ENCODE measurements around the gene SLCO3A1.

The SLCO3A1 gene

GRCh38 chr15:91909111-91909510, 55.6 kb downstream of the SLCO3A1 start:
- no peak overlapping the region for H3K4me3 ChIP-seq (ENCODE audit: low read depth, low read length)

GRCh38 chr15:91909574-91909973, 56.1 kb downstream of the SLCO3A1 start:
- H3K4me3 ChIP-seq (ENCODE audit: low read depth, low read length) = no peak overlapping the region

GRCh38 chr15:91911844-91912243, 58.3 kb downstream of the SLCO3A1 start:
- H3K4me3 ChIP-seq (ENCODE audit: low read depth, low read length) = no peak overlapping the region

GRCh38 chr15:91912336-91912735, 58.8 kb downstream of the SLCO3A1 start:
- no peak overlapping the region for H3K4me3 ChIP-seq (ENCODE audit: low read depth, low read length)

- no peak overlapping the region for H3K4me3 ChIP-seq (ENCODE audit: low read depth, low read length)
Observed at GRCh38 chr15:91913560-91913959, 60.1 kb downstream of the SLCO3A1 start.

- H3K4me3 ChIP-seq (ENCODE audit: low read depth, low read length) = no peak overlapping the region
Observed at GRCh38 chr15:91915576-91915975, 62.1 kb downstream of the SLCO3A1 start.

- no peak overlapping the region for H3K4me3 ChIP-seq (ENCODE audit: low read depth, low read length)
Observed at GRCh38 chr15:91916051-91916450, 62.5 kb downstream of the SLCO3A1 start.

GRCh38 chr15:91917686-91918360, 64.3 kb downstream of the SLCO3A1 start:
- no peak overlapping the region for H3K4me3 ChIP-seq (ENCODE audit: low read depth, low read length)

GRCh38 chr15:91919014-91919534, 65.6 kb downstream of the SLCO3A1 start:
- H3K4me3 ChIP-seq (ENCODE audit: low read depth, low read length) = no peak overlapping the region

- no peak overlapping the region for H3K4me3 ChIP-seq (ENCODE audit: low read depth, low read length)
Observed at GRCh38 chr15:91921188-91921842, 67.8 kb downstream of the SLCO3A1 start.

- H3K4me3 ChIP-seq (ENCODE audit: low read depth, low read length) = no peak overlapping the region
Observed at GRCh38 chr15:91921843-91922198, 68.3 kb downstream of the SLCO3A1 start.

- H3K4me3 ChIP-seq (ENCODE audit: low read depth, low read length) = no peak overlapping the region
Observed at GRCh38 chr15:91922646-91923547, 69.4 kb downstream of the SLCO3A1 start.

- no peak overlapping the region for H3K4me3 ChIP-seq (ENCODE audit: low read depth, low read length)
Observed at GRCh38 chr15:91924183-91924582, 70.7 kb downstream of the SLCO3A1 start.

- H3K4me3 ChIP-seq (ENCODE audit: low read depth, low read length) = no peak overlapping the region
Observed at GRCh38 chr15:91924837-91925495, 71.5 kb downstream of the SLCO3A1 start.

GRCh38 chr15:91925794-91926193, 72.3 kb downstream of the SLCO3A1 start:
- H3K4me3 ChIP-seq (ENCODE audit: low read depth, low read length) = no peak overlapping the region

- H3K4me3 ChIP-seq (ENCODE audit: low read depth, low read length) = no peak overlapping the region
Observed at GRCh38 chr15:91926908-91927270, 73.4 kb downstream of the SLCO3A1 start.

- no peak overlapping the region for H3K4me3 ChIP-seq (ENCODE audit: low read depth, low read length)
Observed at GRCh38 chr15:91927585-91927984, 74.1 kb downstream of the SLCO3A1 start.

- no peak overlapping the region for H3K4me3 ChIP-seq (ENCODE audit: low read depth, low read length)
Observed at GRCh38 chr15:91928675-91929074, 75.2 kb downstream of the SLCO3A1 start.

- no peak overlapping the region for H3K4me3 ChIP-seq (ENCODE audit: low read depth, low read length)
Observed at GRCh38 chr15:91929509-91929908, 76.0 kb downstream of the SLCO3A1 start.

- H3K4me3 ChIP-seq (ENCODE audit: low read depth, low read length) = no peak overlapping the region
Observed at GRCh38 chr15:91930092-91930491, 76.6 kb downstream of the SLCO3A1 start.

GRCh38 chr15:91936182-91936775, 82.8 kb downstream of the SLCO3A1 start:
- H3K4me3 ChIP-seq (ENCODE audit: low read depth, low read length) = no peak overlapping the region
